Measurements from ENCODE around the gene FSTL3.
A peak's percentile ranks its signal among the peaks of the same experiment; 100 is the strongest.

- TF ChIP-seq POLR2A (IDR thresholded peaks at IDR 0.05; ENCODE audit: low read length) (peak; percentile 60), GATA1 (IDR thresholded peaks at IDR 0.05; ENCODE audit: low read depth, low read length) (no peak)
These were observed 13.1 kb upstream of the FSTL3 start, which contains the start of gene RNF126 for GRCh38 chr19:662962-663681.

Data from erythroblast (primary cell).